Psoas muscle (tissue), 8 donors: ENCODE results near the gene TEX35. TPM values are rescaled to one million over a fixed set of nuclear protein-coding genes. Genes with fewer than 3 reads are reported as not detected.

Experiments
- ATAC-seq, 4 donors: fragments of 200-7000 bp; cut with Tn5 transposase; one replicate each; pipeline ENCODE4 v1.9.1; 2020; ENCODE audit warnings: moderate library complexity in 3 of 4, mild to moderate bottlenecking in 2 of 4
- DNase-seq, 2 donors: peaks; one replicate each; pipeline ENCODE4 v3.0.0-alpha.2; 2020
- H3K27ac ChIP-seq: fragments of 200-600 bp; one replicate; pipeline ENCODE4 v1.8.0; 2022
- H3K27me3 ChIP-seq, 3 donors: fragments of 200-600 bp in 1 of 3; one replicate each; pipeline versions ENCODE4 v1.6.1 to v1.8.0; 2013 to 2022; ENCODE audit warnings: low read length in 2 of 3, mild to moderate bottlenecking in 2 of 3, moderate library complexity in 1 of 3; ENCODE audit not compliant: insufficient read depth in 3 of 3
- H3K36me3 ChIP-seq, 2 donors: fragments of 200-600 bp in 1 of 2; one replicate each; pipeline versions ENCODE4 v1.6.1 to v1.8.0; 2013 to 2022; ENCODE audit warnings: low read depth in 1 of 2, mild to moderate bottlenecking in 1 of 2, moderate library complexity in 1 of 2; ENCODE audit not compliant: insufficient read depth in 1 of 2
- H3K4me1 ChIP-seq: fragments of 200-600 bp; one replicate; pipeline ENCODE4 v1.8.0; 2022
- H3K4me3 ChIP-seq: fragments of 200-600 bp; one replicate; pipeline ENCODE4 v1.8.0; 2022; ENCODE audit warnings: mild to moderate bottlenecking
- H3K9me3 ChIP-seq: fragments of 200-600 bp; one replicate; pipeline ENCODE4 v1.8.0; 2022
- CTCF ChIP-seq: fragments of 200-600 bp; IDR thresholded peaks from one replicate; pipeline ENCODE4 v1.8.0; 2022; ENCODE audit warnings: antibody characterized with exemption
- WGBS, 3 donors: extraction: QIAGEN DNeasy Blood & Tissue Kit; methylation state at CpG; one replicate each; pipeline versions ENCODE4 v1.1.6 to v1.1.7; 2013; 5-methylcytosine and 5-hydroxymethylcytosine counted together
- intact Hi-C, 2 donors: fragments of 100-400 bp; cut with DNase I; formaldehyde crosslinking; loops; one replicate each; pipeline versions ENCODE4 v1.11.0 to v1.14.2; 2022
- long read RNA-seq, 2 donors: library from polyadenylated mRNA; unstranded; transcript quantifications; one replicate each; pipeline ENCODE4 v2.0.0, GENCODE V29; 2021
- polyA plus RNA-seq, 3 donors: library from polyadenylated mRNA; stranded (reverse); fragments of 200-250 nt; gene quantifications; one replicate each; pipeline ENCODE4 v1.2.3, GENCODE V29; 2013
- total RNA-seq, 4 donors: library from RNA; stranded (reverse); fragmentation: NEBNext Ultra II Directional in 2 of 4; extraction: Animal tissue kit (Norgen Biotek cat#: 25700) in 2 of 4; gene quantifications; one replicate each; pipeline versions ENCODE4 v1.2.1 to v1.2.4, GENCODE V29; 2021 to 2023
- donor health status: healthy with polysubstance abuse.
- donor health status: DM: no; HTN: no; CAD: no; lungs with moderate emphysema.
- donor health status: Bipolar disorder and iron deficiency.
- donor health status: healthy.
- donor health status: DM: yes; HTN: yes; CAD: no.
- donor health status: DM: no; HTN: no; CAD: no.
- donor health status: DM: no; HTN: no; CAD: no.
- donor health status: DM: yes; HTN: yes; CAD: no.

Gene TEX35
- total RNA-seq, result not detected
- not detected for polyA plus RNA-seq
- long read RNA-seq, donor 1, result 0 reads
- long read RNA-seq, donor 2, result 0 reads

DNA sequence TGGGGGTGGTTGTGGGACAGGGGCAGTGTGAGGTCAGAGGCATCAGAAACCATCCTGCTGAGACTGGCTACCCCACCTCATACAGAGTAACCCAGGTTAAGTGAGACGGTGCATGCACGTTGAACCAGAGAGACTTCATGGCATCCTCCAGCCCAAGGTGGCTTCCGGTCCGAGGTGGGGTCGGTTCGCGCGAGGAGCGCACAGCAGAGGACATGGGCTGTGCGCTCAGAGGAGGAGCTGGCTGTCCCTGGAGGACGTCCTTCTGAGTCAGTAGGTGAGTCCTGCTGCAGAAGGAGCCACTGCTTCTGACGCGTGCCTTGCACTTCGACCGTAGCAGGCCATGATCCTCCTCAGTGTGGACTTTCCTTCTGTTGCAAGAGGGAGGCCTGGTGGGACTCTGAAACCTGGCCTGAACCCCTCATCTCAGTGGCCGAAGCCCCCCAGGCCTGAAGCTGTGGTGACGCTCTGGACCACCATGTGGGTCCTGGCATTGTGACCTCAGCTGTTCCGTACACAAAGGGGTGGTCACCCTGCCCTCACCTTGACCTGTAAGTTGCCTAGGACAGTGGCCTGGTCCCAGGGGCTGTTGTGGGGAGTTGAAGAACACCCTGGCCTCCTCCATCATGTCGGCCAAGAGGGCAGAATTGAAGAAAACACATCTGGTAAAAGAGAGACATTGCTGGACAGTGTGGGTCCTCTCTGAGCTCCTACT, at the start of gene TEX35:
Gene TEX35, plus strand, starts transcription at position 544 of the 712 bp plus-strand sequence. Its CDS starts 80 bp downstream, at position 624.
- Histone ChIP-seq H3K36me3 (no peaks in the 10 kb centered on the region), H3K9me3 (no peaks in the 10 kb centered on the region), H3K4me1 (no peaks in the 10 kb centered on the region), H3K4me3 (no peak within 1 kb of the TSS), H3K27me3 (no peaks in the 10 kb centered on the region), H3K27ac (no peak within 1 kb of the TSS)
- DNase-seq (no peak), ATAC-seq (no peak)
- intact Hi-C loops, result no loop called here
- TF ChIP-seq CTCF, result no peak
- WGBS, 3 donors, result 96 to 99% (median 96%) methylated on average over 19 of the region's 19 CpGs

GRCh38 chr1:178464141-178464540, 48.8 kb upstream of the TEX35 start:
- H3K4me1 ChIP-seq, result no peaks in the 10 kb centered on the region
- no peak overlapping the region for H3K4me3 ChIP-seq
- intact Hi-C loops, result no loop called here
- 84 to 93% (median 85%) methylated on average over 1 of the region's 1 CpG for WGBS, 3 donors
- no peak for TF ChIP-seq CTCF
- ATAC-seq (no peak), DNase-seq (no peak)
- no peaks in the 10 kb centered on the region for H3K9me3 ChIP-seq
- peaks cover 10 to 49% of the 10 kb centered on the region in 2 donors for H3K36me3 ChIP-seq
- no peak overlapping the region for H3K27ac ChIP-seq
- no peaks in the 10 kb centered on the region for H3K27me3 ChIP-seq

DNA sequence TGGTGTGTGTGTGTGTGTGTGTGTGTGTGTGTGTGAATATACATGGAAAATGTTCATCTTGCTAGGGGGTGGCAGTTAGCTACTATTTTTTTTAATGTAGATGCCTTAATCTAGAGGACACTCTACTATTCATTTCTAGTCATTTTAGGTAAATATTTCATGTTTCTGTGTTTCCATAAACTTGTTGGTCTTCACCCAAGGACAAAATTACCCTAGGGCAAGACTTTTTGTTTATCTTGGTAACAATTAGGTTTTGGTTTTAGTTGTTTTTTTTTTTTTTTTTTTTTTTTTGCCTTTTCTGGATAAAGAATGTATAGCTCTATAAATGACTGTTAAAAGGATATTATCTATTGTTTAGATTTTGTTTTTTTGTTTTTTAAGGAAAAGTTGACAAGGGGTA, 48.3 kb upstream of the TEX35 start:
- no peak for ATAC-seq
- DNase-seq, result no peak
- Histone ChIP-seq H3K9me3 (no peaks in the 10 kb centered on the region), H3K4me3 (no peak overlapping the region), H3K36me3 (peaks cover 10 to 53% of the 10 kb centered on the region in 2 donors), H3K27me3 (no peaks in the 10 kb centered on the region), H3K27ac (no peak overlapping the region), H3K4me1 (no peaks in the 10 kb centered on the region)
- intact Hi-C loops, result no loop called here
- TF ChIP-seq CTCF, result no peak

- no peak for DNase-seq
Observed at GRCh38 chr1:178465011-178465410, 47.9 kb upstream of the TEX35 start.

More at GRCh38 chr1:178465011-178465410, 47.9 kb upstream of the TEX35 start:
- Histone ChIP-seq H3K9me3 (no peaks in the 10 kb centered on the region), H3K27ac (no peak overlapping the region), H3K36me3 (peaks cover 11 to 57% of the 10 kb centered on the region in 2 donors), H3K4me3 (no peak overlapping the region), H3K4me1 (no peaks in the 10 kb centered on the region), H3K27me3 (no peaks in the 10 kb centered on the region)
- ATAC-seq, result no peak
- TF ChIP-seq CTCF, result no peak
- intact Hi-C loops, result no loop called here
